ENCODE measurements around the gene NETO2. TPM values are rescaled to one million over a fixed set of nuclear protein-coding genes. Genes with fewer than 3 reads are reported as not detected.

NETO2 gene
- total and polyA plus RNA-seq, 10 of the 15 experiments (the other 5 are each of a cell fraction or from before 2014, with no cell fraction given) = 8.5 to 53.1 (median 27.0) TPM

DNA sequence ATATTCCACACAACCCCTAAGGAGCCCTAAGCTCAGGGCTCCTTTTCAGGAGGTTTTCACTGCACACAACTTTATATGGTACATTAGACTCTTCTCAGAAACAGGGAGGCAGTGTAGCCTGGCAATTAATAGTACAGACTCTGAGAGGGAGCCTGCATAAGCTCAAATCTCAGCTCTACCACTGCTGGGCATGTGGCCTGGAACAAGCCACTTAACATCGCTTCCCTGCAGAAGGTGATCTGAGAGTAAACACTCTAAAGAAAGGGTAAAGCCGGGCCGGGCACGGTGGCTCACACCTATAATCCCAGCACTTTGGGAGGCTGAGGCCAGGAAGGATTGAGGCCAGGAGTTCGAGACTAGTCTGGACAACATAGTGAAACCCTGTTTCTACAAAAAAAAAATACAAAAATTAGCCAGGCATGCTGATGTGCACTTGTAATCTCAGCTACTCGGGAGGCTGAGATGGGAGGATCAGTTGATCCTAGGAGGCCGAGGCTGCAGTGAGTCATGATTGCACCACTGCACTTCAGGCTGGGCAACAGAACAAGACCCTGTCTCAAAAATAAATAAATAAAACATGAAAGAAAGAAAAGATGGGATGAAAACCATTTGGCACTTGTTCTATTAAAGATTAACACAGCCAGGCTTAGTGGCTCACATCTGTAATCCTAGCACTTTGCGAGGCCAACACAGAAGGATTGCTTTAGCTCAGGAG, 99.6 kb downstream of the NETO2 start:
- ChIA-PET RAD21 (ENCODE audit: unreplicated experiment) (interaction anchor here (0.8 to 2.1 kb wide), 3 partner anchors 60 to 97 kb away, joined by 3 to 11 read pairs (median 3); no protein-coding TSS in a partner anchor), CTCF (interaction anchor here (0.9 to 9.6 kb wide), 4 partner anchors 30 to 1122 kb away, joined by 3 to 162 read pairs (median 3); partner anchors contain the start of gene NETO2), POLR2A (interaction anchor here (1.0 to 1.2 kb wide), 2 partner anchors 30 to 70 kb away, joined by 3 read pairs; partner anchors contain the start of gene DNAJA2), SMC1A (ENCODE audit: uncharacterized antibody, unreplicated experiment) (interaction anchor here (1.8 to 1.9 kb wide), 3 partner anchors 30 to 93 kb away, joined by 4 to 6 read pairs (median 5); no protein-coding TSS in a partner anchor)
- WGBS (ENCODE audit: insufficient coverage, insufficient replicate concordance, low lambda C conversion rate, missing lambda C conversion rate) = 95% methylated on average over 8 of the region's 8 CpGs
- H3K9me3 ChIP-seq (replicated peaks; ENCODE audit: control insufficient read depth, insufficient read depth, low read length) = no peaks in the 10 kb centered on the region
- no peaks in the 10 kb centered on the region for H4K20me1 ChIP-seq (ENCODE audit: control insufficient read depth, insufficient read depth)
- no peak for ATAC-seq
- no peaks in the 10 kb centered on the region for H3K79me2 ChIP-seq (ENCODE audit: control insufficient read depth, insufficient read depth, low read length)
- H3K36me3 ChIP-seq (ENCODE audit: control insufficient read depth in 2 of 2, insufficient read depth in 2 of 2, low read length in 1 of 2) = no peaks in the 10 kb centered on the region
- peaks cover 22% of the 10 kb centered on the region for H3K4me1 ChIP-seq (ENCODE audit: control insufficient read depth, insufficient read depth, low read length)
- H3K27ac ChIP-seq (ENCODE audit: control insufficient read depth, insufficient read depth) = no peak overlapping the region
- no peak overlapping the region for H3K4me2 ChIP-seq (ENCODE audit: control insufficient read depth, insufficient read depth)
- intact Hi-C loops (cut with micrococcal nuclease; ENCODE audit: unreplicated experiment) = no loop called here
- FAIRE-seq = no peak
- no peak overlapping the region for H2AFZ ChIP-seq (ENCODE audit: control insufficient read depth, low read depth, low read length)
- H3K27me3 ChIP-seq (replicated peaks in 1 of 2; ENCODE audit: control insufficient read depth in 2 of 2, insufficient read depth in 2 of 2, low read length in 1 of 2) = no peaks in the 10 kb centered on the region
- H3K4me3 ChIP-seq = no peak overlapping the region
- DNase-seq (ENCODE audit: low read depth, low spot score) = no peak
- BruUV-seq (replicated peaks) = no TSS peak
- H3K9ac ChIP-seq (ENCODE audit: control insufficient read depth, insufficient read depth, low read length) = no peak overlapping the region
- in situ Hi-C loops (cut with MboI) = loop anchor here (5.0 kb wide), 1 partner anchor 93 kb away; no protein-coding TSS in a partner anchor
- TF ChIP-seq, protein P1, sequence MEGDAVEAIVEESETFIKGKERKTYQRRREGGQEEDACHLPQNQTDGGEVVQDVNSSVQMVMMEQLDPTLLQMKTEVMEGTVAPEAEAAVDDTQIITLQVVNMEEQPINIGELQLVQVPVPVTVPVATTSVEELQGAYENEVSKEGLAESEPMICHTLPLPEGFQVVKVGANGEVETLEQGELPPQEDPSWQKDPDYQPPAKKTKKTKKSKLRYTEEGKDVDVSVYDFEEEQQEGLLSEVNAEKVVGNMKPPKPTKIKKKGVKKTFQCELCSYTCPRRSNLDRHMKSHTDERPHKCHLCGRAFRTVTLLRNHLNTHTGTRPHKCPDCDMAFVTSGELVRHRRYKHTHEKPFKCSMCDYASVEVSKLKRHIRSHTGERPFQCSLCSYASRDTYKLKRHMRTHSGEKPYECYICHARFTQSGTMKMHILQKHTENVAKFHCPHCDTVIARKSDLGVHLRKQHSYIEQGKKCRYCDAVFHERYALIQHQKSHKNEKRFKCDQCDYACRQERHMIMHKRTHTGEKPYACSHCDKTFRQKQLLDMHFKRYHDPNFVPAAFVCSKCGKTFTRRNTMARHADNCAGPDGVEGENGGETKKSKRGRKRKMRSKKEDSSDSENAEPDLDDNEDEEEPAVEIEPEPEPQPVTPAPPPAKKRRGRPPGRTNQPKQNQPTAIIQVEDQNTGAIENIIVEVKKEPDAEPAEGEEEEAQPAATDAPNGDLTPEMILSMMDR (IDR thresholded peaks at IDR 0.05 in 2 of 3, conservative IDR thresholded peaks at IDR 0.05 in 1 of 3; ENCODE audit: control insufficient read depth in 2 of 3, extremely low read depth in 1 of 3, insufficient read depth in 1 of 3, low read depth in 3 of 3, low read length in 3 of 3) = no peak
- TF ChIP-seq, protein P2, sequence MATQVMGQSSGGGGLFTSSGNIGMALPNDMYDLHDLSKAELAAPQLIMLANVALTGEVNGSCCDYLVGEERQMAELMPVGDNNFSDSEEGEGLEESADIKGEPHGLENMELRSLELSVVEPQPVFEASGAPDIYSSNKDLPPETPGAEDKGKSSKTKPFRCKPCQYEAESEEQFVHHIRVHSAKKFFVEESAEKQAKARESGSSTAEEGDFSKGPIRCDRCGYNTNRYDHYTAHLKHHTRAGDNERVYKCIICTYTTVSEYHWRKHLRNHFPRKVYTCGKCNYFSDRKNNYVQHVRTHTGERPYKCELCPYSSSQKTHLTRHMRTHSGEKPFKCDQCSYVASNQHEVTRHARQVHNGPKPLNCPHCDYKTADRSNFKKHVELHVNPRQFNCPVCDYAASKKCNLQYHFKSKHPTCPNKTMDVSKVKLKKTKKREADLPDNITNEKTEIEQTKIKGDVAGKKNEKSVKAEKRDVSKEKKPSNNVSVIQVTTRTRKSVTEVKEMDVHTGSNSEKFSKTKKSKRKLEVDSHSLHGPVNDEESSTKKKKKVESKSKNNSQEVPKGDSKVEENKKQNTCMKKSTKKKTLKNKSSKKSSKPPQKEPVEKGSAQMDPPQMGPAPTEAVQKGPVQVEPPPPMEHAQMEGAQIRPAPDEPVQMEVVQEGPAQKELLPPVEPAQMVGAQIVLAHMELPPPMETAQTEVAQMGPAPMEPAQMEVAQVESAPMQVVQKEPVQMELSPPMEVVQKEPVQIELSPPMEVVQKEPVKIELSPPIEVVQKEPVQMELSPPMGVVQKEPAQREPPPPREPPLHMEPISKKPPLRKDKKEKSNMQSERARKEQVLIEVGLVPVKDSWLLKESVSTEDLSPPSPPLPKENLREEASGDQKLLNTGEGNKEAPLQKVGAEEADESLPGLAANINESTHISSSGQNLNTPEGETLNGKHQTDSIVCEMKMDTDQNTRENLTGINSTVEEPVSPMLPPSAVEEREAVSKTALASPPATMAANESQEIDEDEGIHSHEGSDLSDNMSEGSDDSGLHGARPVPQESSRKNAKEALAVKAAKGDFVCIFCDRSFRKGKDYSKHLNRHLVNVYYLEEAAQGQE (IDR thresholded peaks at IDR 0.05; ENCODE audit: low read depth, low read length) = no peak
- TF ChIP-seq PAX5 (IDR thresholded peaks at IDR 0.05; ENCODE audit: borderline replicate concordance, low read depth, low read length) (no peak), HDAC6 (IDR thresholded peaks at IDR 0.05; ENCODE audit: unreplicated experiment) (no peak), KDM1A (IDR thresholded peaks at IDR 0.05; ENCODE audit: borderline replicate concordance) (no peak), SPI1 (IDR thresholded peaks at IDR 0.05; ENCODE audit: borderline replicate concordance, insufficient read depth, low read depth, low read length) (no peak), HDAC2 (IDR thresholded peaks at IDR 0.05) (no peak)
- TF ChIP-seq, protein P3, sequence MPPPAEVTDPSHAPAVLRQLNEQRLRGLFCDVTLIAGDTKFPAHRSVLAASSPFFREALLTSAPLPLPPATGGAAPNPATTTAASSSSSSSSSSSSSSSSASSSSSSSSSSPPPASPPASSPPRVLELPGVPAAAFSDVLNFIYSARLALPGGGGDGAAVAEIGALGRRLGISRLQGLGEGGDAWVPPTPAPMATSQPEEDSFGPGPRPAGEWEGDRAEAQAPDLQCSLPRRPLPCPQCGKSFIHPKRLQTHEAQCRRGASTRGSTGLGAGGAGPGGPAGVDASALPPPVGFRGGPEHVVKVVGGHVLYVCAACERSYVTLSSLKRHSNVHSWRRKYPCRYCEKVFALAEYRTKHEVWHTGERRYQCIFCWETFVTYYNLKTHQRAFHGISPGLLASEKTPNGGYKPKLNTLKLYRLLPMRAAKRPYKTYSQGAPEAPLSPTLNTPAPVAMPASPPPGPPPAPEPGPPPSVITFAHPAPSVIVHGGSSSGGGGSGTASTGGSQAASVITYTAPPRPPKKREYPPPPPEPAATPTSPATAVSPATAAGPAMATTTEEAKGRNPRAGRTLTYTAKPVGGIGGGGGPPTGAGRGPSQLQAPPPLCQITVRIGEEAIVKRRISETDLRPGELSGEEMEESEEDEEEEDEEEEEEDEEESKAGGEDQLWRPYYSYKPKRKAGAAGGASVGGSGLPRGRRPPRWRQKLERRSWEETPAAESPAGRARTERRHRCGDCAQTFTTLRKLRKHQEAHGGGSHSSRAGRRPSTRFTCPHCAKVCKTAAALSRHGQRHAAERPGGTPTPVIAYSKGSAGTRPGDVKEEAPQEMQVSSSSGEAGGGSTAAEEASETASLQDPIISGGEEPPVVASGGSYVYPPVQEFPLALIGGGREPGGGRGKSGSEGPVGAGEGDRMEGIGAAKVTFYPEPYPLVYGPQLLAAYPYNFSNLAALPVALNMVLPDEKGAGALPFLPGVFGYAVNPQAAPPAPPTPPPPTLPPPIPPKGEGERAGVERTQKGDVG (CRISPR knock-in tag; IDR thresholded peaks at IDR 0.05) = no peak
- TF ChIP-seq, protein P4, sequence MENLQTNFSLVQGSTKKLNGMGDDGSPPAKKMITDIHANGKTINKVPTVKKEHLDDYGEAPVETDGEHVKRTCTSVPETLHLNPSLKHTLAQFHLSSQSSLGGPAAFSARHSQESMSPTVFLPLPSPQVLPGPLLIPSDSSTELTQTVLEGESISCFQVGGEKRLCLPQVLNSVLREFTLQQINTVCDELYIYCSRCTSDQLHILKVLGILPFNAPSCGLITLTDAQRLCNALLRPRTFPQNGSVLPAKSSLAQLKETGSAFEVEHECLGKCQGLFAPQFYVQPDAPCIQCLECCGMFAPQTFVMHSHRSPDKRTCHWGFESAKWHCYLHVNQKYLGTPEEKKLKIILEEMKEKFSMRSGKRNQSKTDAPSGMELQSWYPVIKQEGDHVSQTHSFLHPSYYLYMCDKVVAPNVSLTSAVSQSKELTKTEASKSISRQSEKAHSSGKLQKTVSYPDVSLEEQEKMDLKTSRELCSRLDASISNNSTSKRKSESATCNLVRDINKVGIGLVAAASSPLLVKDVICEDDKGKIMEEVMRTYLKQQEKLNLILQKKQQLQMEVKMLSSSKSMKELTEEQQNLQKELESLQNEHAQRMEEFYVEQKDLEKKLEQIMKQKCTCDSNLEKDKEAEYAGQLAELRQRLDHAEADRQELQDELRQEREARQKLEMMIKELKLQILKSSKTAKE (IDR thresholded peaks at IDR 0.05; ENCODE audit: low read depth, poor library complexity, severe bottlenecking) = no peak

Data from GM12878 (cell line).